ENCODE data around the gene ARVCF. TPM values are rescaled to one million over a fixed set of nuclear protein-coding genes. Genes with fewer than 3 reads are reported as not detected.

ARVCF gene
- total RNA-seq, 1 donor from 2014 or later, result 288 TPM

- DNase-seq, result no peak
Measured at GRCh38 chr22:20014526-20015186, 2.0 kb downstream of the ARVCF start.

GRCh38 chr22:20013382-20013871 is 3.2 kb downstream of the ARVCF start:
- DNase-seq, result peak; percentile 86

- no peak for DNase-seq
Measured at GRCh38 chr22:20012741-20013331, 3.8 kb downstream of the ARVCF start.

- no peak for DNase-seq
Measured at GRCh38 chr22:20011993-20012740, 4.5 kb downstream of the ARVCF start.

- no peak for DNase-seq
Measured at GRCh38 chr22:20011123-20011992, 5.3 kb downstream of the ARVCF start.

GRCh38 chr22:20010307-20011122 is 6.1 kb downstream of the ARVCF start:
- no peak for DNase-seq

GRCh38 chr22:20009582-20010306 is 6.9 kb downstream of the ARVCF start:
- DNase-seq, result no peak

- DNase-seq, result no peak
Measured at GRCh38 chr22:20009018-20009491, 7.6 kb downstream of the ARVCF start.

- DNase-seq, result no peak
Measured at GRCh38 chr22:20008221-20008995, 8.2 kb downstream of the ARVCF start.

GRCh38 chr22:20004464-20004863 is 12.2 kb downstream of the ARVCF start:
- DNase-seq, result no peak

- DNase-seq, result no peak
Measured at GRCh38 chr22:20003304-20003703, 13.3 kb downstream of the ARVCF start.

- peak; percentile 34 for DNase-seq
Measured at GRCh38 chr22:20002636-20003035, 14.0 kb downstream of the ARVCF start.

GRCh38 chr22:20002128-20002527 is 14.5 kb downstream of the ARVCF start:
- DNase-seq, result no peak

- peak; percentile 98 for DNase-seq
Measured at GRCh38 chr22:20001082-20001638, 15.5 kb downstream of the ARVCF start.

GRCh38 chr22:20000246-20001081 is 16.2 kb downstream of the ARVCF start:
- peak; percentile 60 for DNase-seq

- no peak for DNase-seq
Measured at GRCh38 chr22:19998991-19999820, 17.4 kb downstream of the ARVCF start.

GRCh38 chr22:19998232-19998951 is 18.2 kb downstream of the ARVCF start:
- DNase-seq, result peak; percentile 54

Measured in dermis blood vessel endothelial cell (primary cell).